ENCODE measurements around the gene FBXL19.

The FBXL19 gene

GRCh38 chr16:30896889-30897733, 26.3 kb upstream of the FBXL19 start:
- H3K79me1 ChIP-seq (ENCODE audit: low read length) = peaks cover 5% of the 10 kb centered on the region
- H2BK15ac ChIP-seq (replicated peaks; ENCODE audit: low read depth) = no peak overlapping the region
- no CpG with 5 or more reads among the region's 31 CpGs for WGBS (ENCODE audit: extremely low coverage, insufficient coverage, low lambda C conversion rate)
- peak overlapping the region; percentile 77 for H3K4me2 ChIP-seq (ENCODE audit: low read length)
- no peaks in the 10 kb centered on the region for H3K27me3 ChIP-seq (ENCODE audit: insufficient read depth, low read length, poor library complexity)
- H3K9ac ChIP-seq (ENCODE audit: low read length) = peak overlapping the region; percentile 92
- H3K36me3 ChIP-seq (ENCODE audit: control insufficient read depth, insufficient read depth, low read length) = no peaks in the 10 kb centered on the region
- peak; percentile 98 for DNase-seq
- no peak overlapping the region for H2AK5ac ChIP-seq (ENCODE audit: low read length)
- peaks cover 4% of the 10 kb centered on the region for H3K79me2 ChIP-seq (ENCODE audit: control insufficient read depth, insufficient read depth, low read length)
- peak overlapping the region; percentile 99 for H3K56ac ChIP-seq (ENCODE audit: low read length)
- peak overlapping the region; percentile 51 for H4K5ac ChIP-seq (ENCODE audit: low read length)
- peak overlapping the region; percentile 93 for H2BK120ac ChIP-seq (ENCODE audit: low read depth, low read length)
- peak overlapping the region; percentile 42 for H3K4me3 ChIP-seq (ENCODE audit: low read length)
- peak overlapping the region; percentile 97 for H2BK5ac ChIP-seq (ENCODE audit: low read length)
- H3K4me1 ChIP-seq (ENCODE audit: control insufficient read depth, low read depth, low read length) = peaks cover 21% of the 10 kb centered on the region
- no peak overlapping the region for H3K23ac ChIP-seq (ENCODE audit: low read length)
- peak overlapping the region; percentile 97 for H3K27ac ChIP-seq (ENCODE audit: low read depth, low read length)
- peak overlapping the region; percentile 94 for H3K4ac ChIP-seq (ENCODE audit: low read depth, low read length)
- peak overlapping the region; percentile 94 for H3K18ac ChIP-seq (ENCODE audit: low read length)
- H4K8ac ChIP-seq (ENCODE audit: low read depth, low read length) = no peak overlapping the region

- H3K4me3 ChIP-seq (ENCODE audit: low read length) = no peak overlapping the region
- H2AK5ac ChIP-seq (ENCODE audit: low read length) = no peak overlapping the region
- H3K4me1 ChIP-seq (ENCODE audit: control insufficient read depth, low read depth, low read length) = peaks cover 15% of the 10 kb centered on the region
- H2BK120ac ChIP-seq (ENCODE audit: low read depth, low read length) = no peak overlapping the region
- H3K9ac ChIP-seq (ENCODE audit: low read length) = no peak overlapping the region
- H2BK15ac ChIP-seq (replicated peaks; ENCODE audit: low read depth) = no peak overlapping the region
- no peak overlapping the region for H2BK5ac ChIP-seq (ENCODE audit: low read length)
- H3K18ac ChIP-seq (ENCODE audit: low read length) = no peak overlapping the region
- DNase-seq = no peak
- no peaks in the 10 kb centered on the region for H3K27me3 ChIP-seq (ENCODE audit: insufficient read depth, low read length, poor library complexity)
- no peak overlapping the region for H4K5ac ChIP-seq (ENCODE audit: low read length)
- no peak overlapping the region for H3K56ac ChIP-seq (ENCODE audit: low read length)
- no peaks in the 10 kb centered on the region for H3K36me3 ChIP-seq (ENCODE audit: control insufficient read depth, insufficient read depth, low read length)
- no CpG with 5 or more reads among the region's 2 CpGs for WGBS (ENCODE audit: extremely low coverage, insufficient coverage, low lambda C conversion rate)
- H4K8ac ChIP-seq (ENCODE audit: low read depth, low read length) = no peak overlapping the region
- H3K79me2 ChIP-seq (ENCODE audit: control insufficient read depth, insufficient read depth, low read length) = no peaks in the 10 kb centered on the region
- H3K4me2 ChIP-seq (ENCODE audit: low read length) = no peak overlapping the region
- H3K4ac ChIP-seq (ENCODE audit: low read depth, low read length) = no peak overlapping the region
- H3K27ac ChIP-seq (ENCODE audit: low read depth, low read length) = no peak overlapping the region
- H3K23ac ChIP-seq (ENCODE audit: low read length) = no peak overlapping the region
- no peaks in the 10 kb centered on the region for H3K79me1 ChIP-seq (ENCODE audit: low read length)
Measured at GRCh38 chr16:30899794-30900193, 23.6 kb upstream of the FBXL19 start.

- H3K4me1 ChIP-seq (ENCODE audit: control insufficient read depth, low read depth, low read length) = peaks cover 8% of the 10 kb centered on the region
- no peaks in the 10 kb centered on the region for H3K27me3 ChIP-seq (ENCODE audit: insufficient read depth, low read length, poor library complexity)
- H2BK120ac ChIP-seq (ENCODE audit: low read depth, low read length) = no peak overlapping the region
- H3K9ac ChIP-seq (ENCODE audit: low read length) = no peak overlapping the region
- H3K4me3 ChIP-seq (ENCODE audit: low read length) = no peak overlapping the region
- no peak overlapping the region for H3K27ac ChIP-seq (ENCODE audit: low read depth, low read length)
- H3K56ac ChIP-seq (ENCODE audit: low read length) = no peak overlapping the region
- no CpG with 5 or more reads among the region's 5 CpGs for WGBS (ENCODE audit: extremely low coverage, insufficient coverage, low lambda C conversion rate)
- no peak overlapping the region for H2BK15ac ChIP-seq (replicated peaks; ENCODE audit: low read depth)
- H2BK5ac ChIP-seq (ENCODE audit: low read length) = no peak overlapping the region
- H3K18ac ChIP-seq (ENCODE audit: low read length) = no peak overlapping the region
- no peak overlapping the region for H2AK5ac ChIP-seq (ENCODE audit: low read length)
- H3K79me2 ChIP-seq (ENCODE audit: control insufficient read depth, insufficient read depth, low read length) = no peaks in the 10 kb centered on the region
- DNase-seq = no peak
- no peaks in the 10 kb centered on the region for H3K36me3 ChIP-seq (ENCODE audit: control insufficient read depth, insufficient read depth, low read length)
- no peak overlapping the region for H3K4ac ChIP-seq (ENCODE audit: low read depth, low read length)
- no peak overlapping the region for H3K4me2 ChIP-seq (ENCODE audit: low read length)
- H3K23ac ChIP-seq (ENCODE audit: low read length) = no peak overlapping the region
- H4K8ac ChIP-seq (ENCODE audit: low read depth, low read length) = no peak overlapping the region
- no peak overlapping the region for H4K5ac ChIP-seq (ENCODE audit: low read length)
- H3K79me1 ChIP-seq (ENCODE audit: low read length) = no peaks in the 10 kb centered on the region
Measured at GRCh38 chr16:30900588-30900987, 22.8 kb upstream of the FBXL19 start.

GRCh38 chr16:30901201-30902028, 22.0 kb upstream of the FBXL19 start:
- H2BK15ac ChIP-seq (replicated peaks; ENCODE audit: low read depth) = no peak overlapping the region
- H3K79me1 ChIP-seq (ENCODE audit: low read length) = no peaks in the 10 kb centered on the region
- peak; percentile 34 for DNase-seq
- H4K8ac ChIP-seq (ENCODE audit: low read depth, low read length) = no peak overlapping the region
- peaks cover 6% of the 10 kb centered on the region for H3K4me1 ChIP-seq (ENCODE audit: control insufficient read depth, low read depth, low read length)
- no peaks in the 10 kb centered on the region for H3K27me3 ChIP-seq (ENCODE audit: insufficient read depth, low read length, poor library complexity)
- H2BK120ac ChIP-seq (ENCODE audit: low read depth, low read length) = no peak overlapping the region
- no peak overlapping the region for H3K4me3 ChIP-seq (ENCODE audit: low read length)
- H2AK5ac ChIP-seq (ENCODE audit: low read length) = no peak overlapping the region
- H3K27ac ChIP-seq (ENCODE audit: low read depth, low read length) = peak overlapping the region; percentile 89
- no peak overlapping the region for H4K5ac ChIP-seq (ENCODE audit: low read length)
- H2BK5ac ChIP-seq (ENCODE audit: low read length) = no peak overlapping the region
- no peaks in the 10 kb centered on the region for H3K36me3 ChIP-seq (ENCODE audit: control insufficient read depth, insufficient read depth, low read length)
- peak overlapping the region; percentile 67 for H3K9ac ChIP-seq (ENCODE audit: low read length)
- no peaks in the 10 kb centered on the region for H3K79me2 ChIP-seq (ENCODE audit: control insufficient read depth, insufficient read depth, low read length)
- H3K4me2 ChIP-seq (ENCODE audit: low read length) = peak overlapping the region; percentile 66
- no peak overlapping the region for H3K4ac ChIP-seq (ENCODE audit: low read depth, low read length)
- no peak overlapping the region for H3K23ac ChIP-seq (ENCODE audit: low read length)
- peak overlapping the region; percentile 79 for H3K56ac ChIP-seq (ENCODE audit: low read length)
- peak overlapping the region; percentile 54 for H3K18ac ChIP-seq (ENCODE audit: low read length)
- no CpG with 5 or more reads among the region's 6 CpGs for WGBS (ENCODE audit: extremely low coverage, insufficient coverage, low lambda C conversion rate)

- no peak overlapping the region for H2BK5ac ChIP-seq (ENCODE audit: low read length)
- H3K36me3 ChIP-seq (ENCODE audit: control insufficient read depth, insufficient read depth, low read length) = no peaks in the 10 kb centered on the region
- H3K56ac ChIP-seq (ENCODE audit: low read length) = peak overlapping the region; percentile 96
- peak overlapping the region; percentile 61 for H3K4ac ChIP-seq (ENCODE audit: low read depth, low read length)
- H3K4me1 ChIP-seq (ENCODE audit: control insufficient read depth, low read depth, low read length) = peaks cover 5% of the 10 kb centered on the region
- peak overlapping the region; percentile 54 for H3K18ac ChIP-seq (ENCODE audit: low read length)
- H3K4me3 ChIP-seq (ENCODE audit: low read length) = peak overlapping the region; percentile 33
- H2AK5ac ChIP-seq (ENCODE audit: low read length) = no peak overlapping the region
- no peaks in the 10 kb centered on the region for H3K27me3 ChIP-seq (ENCODE audit: insufficient read depth, low read length, poor library complexity)
- no peak overlapping the region for H4K5ac ChIP-seq (ENCODE audit: low read length)
- peak overlapping the region; percentile 83 for H3K9ac ChIP-seq (ENCODE audit: low read length)
- no CpG with 5 or more reads among the region's 99 CpGs for WGBS (ENCODE audit: extremely low coverage, insufficient coverage, low lambda C conversion rate)
- peak overlapping the region; percentile 89 for H3K27ac ChIP-seq (ENCODE audit: low read depth, low read length)
- no peak overlapping the region for H4K8ac ChIP-seq (ENCODE audit: low read depth, low read length)
- no peaks in the 10 kb centered on the region for H3K79me1 ChIP-seq (ENCODE audit: low read length)
- H3K23ac ChIP-seq (ENCODE audit: low read length) = peak overlapping the region; percentile 56
- no peak overlapping the region for H2BK15ac ChIP-seq (replicated peaks; ENCODE audit: low read depth)
- H3K79me2 ChIP-seq (ENCODE audit: control insufficient read depth, insufficient read depth, low read length) = no peaks in the 10 kb centered on the region
- H2BK120ac ChIP-seq (ENCODE audit: low read depth, low read length) = peak overlapping the region; percentile 51
- peak; percentile 66 for DNase-seq
- peak overlapping the region; percentile 66 for H3K4me2 ChIP-seq (ENCODE audit: low read length)
Measured at GRCh38 chr16:30902029-30902972, 21.1 kb upstream of the FBXL19 start.

Data from mesendoderm (in vitro differentiated cells).